Esophagus muscularis mucosa (tissue), 4 donors: ENCODE results near the gene NEK9. TPM values are rescaled to one million over a fixed set of nuclear protein-coding genes. Genes with fewer than 3 reads are reported as not detected.

ENCODE experiments used
- DNase-seq: peaks from one replicate; pipeline ENCODE4 v3.0.0-alpha.2; 2017; ENCODE audit errors: extremely low spot score
- H3K27ac ChIP-seq, 4 donors: fragments of 200-600 bp; sonication (generic); replicated peaks in 1 of 4; 1 replicate in 3 of 4; 2 replicates in 1 of 4; pipeline ENCODE4 v1.5.1; 2016 to 2019; ENCODE audit warnings: mild to moderate bottlenecking in 1 of 4
- H3K27me3 ChIP-seq, 4 donors: fragments of 200-600 bp; sonication (generic); one replicate each; pipeline versions ENCODE4 v1.5.1 to v1.6.0; 2016 to 2019
- H3K36me3 ChIP-seq, 4 donors: fragments of 200-600 bp; sonication (generic); one replicate each; pipeline ENCODE4 v1.5.1; 2016 to 2019
- H3K4me1 ChIP-seq, 4 donors: fragments of 200-600 bp; sonication (generic); one replicate each; pipeline ENCODE4 v1.5.1; 2016 to 2019
- H3K4me3 ChIP-seq, 4 donors: fragments of 200-600 bp; sonication (generic); 1 replicate in 2 of 4; 2 replicates in 2 of 4; pipeline ENCODE4 v1.5.1; 2016 to 2019; ENCODE audit warnings: mild to moderate bottlenecking in 4 of 4, moderate library complexity in 1 of 4
- H3K9me3 ChIP-seq, 4 donors: fragments of 200-600 bp; sonication (generic); 1 replicate in 3 of 4; 2 replicates in 1 of 4; pipeline ENCODE4 v1.5.1; 2016 to 2019
- CTCF ChIP-seq, 3 experiments: fragments of 200-600 bp in 2 of 3; fragments of 450-650 bp in 1 of 3; sonication (generic) in 2 of 3; IDR thresholded peaks; one replicate each; pipeline ENCODE4 v1.5.1; 2017 to 2019; ENCODE audit warnings: antibody characterized with exemption in 3 of 3, mild to moderate bottlenecking in 2 of 3, moderate library complexity in 1 of 3
- EP300 ChIP-seq: sonication (generic); formaldehyde crosslinking; IDR thresholded peaks from one replicate; pipeline ENCODE4 v1.6.1; 2017; ENCODE audit warnings: antibody characterized with exemption
- POLR2A ChIP-seq: fragments of 450-650 bp; IDR thresholded peaks from one replicate; pipeline ENCODE4 v1.6.1; 2017; ENCODE audit warnings: antibody characterized with exemption, moderate library complexity, mild to moderate bottlenecking, low read depth
- POLR2AphosphoS5 ChIP-seq, 2 donors: sonication (generic); formaldehyde crosslinking; IDR thresholded peaks; one replicate each; pipeline ENCODE4 v1.6.1; 2017; ENCODE audit warnings: antibody characterized with exemption in 2 of 2
- WGBS: methylation state at CpG from one replicate; pipeline ENCODE4 v1.1.5; 2018; 5-methylcytosine and 5-hydroxymethylcytosine counted together
- intact Hi-C: fragments of 100-400 bp; cut with DNase I; formaldehyde crosslinking; loops from one replicate; pipeline ENCODE4 v1.15.1; 2023
- total RNA-seq, 4 donors: library from RNA; depleted of rRNA; stranded (reverse); fragments of >200 nt; gene quantifications; one replicate each; pipeline versions ENCODE4 v1.1.0 to v1.2.1, GENCODE V29; 2016

The NEK9 gene
- total RNA-seq, 4 donors from 2014 or later, result 52.3 to 111 (median 79.0) TPM

- no peak for DNase-seq
- Histone ChIP-seq H3K36me3 (peaks cover 0 to 40% (median 22%) of the 10 kb centered on the region in 4 donors), H3K27ac (peak overlapping the region; percentile 74 to 82 (median 82)), H3K9me3 (no peaks in the 10 kb centered on the region), H3K4me3 (no peak overlapping the region), H3K27me3 (no peaks in the 10 kb centered on the region), H3K4me1 (peaks cover 25 to 74% (median 59%) of the 10 kb centered on the region in 4 donors)
- WGBS, result 77% methylated on average over 2 of the region's 2 CpGs
- TF ChIP-seq POLR2AphosphoS5 (IDR thresholded peaks at IDR 0.05) (peak; percentile 9 to 54), EP300 (no peak)
- intact Hi-C loops, result no loop called here
Measured at GRCh38 chr14:75150150-75150549, 23.3 kb upstream of the NEK9 start.

GRCh38 chr14:75147423-75148071, 20.7 kb upstream of the NEK9 start:
- intact Hi-C loops, result no loop called here
- peak; percentile 94 for DNase-seq
- Histone ChIP-seq H3K9me3 (no peaks in the 10 kb centered on the region), H3K27ac (peak overlapping the region; percentile 74 to 82 (median 82)), H3K4me1 (peaks cover 31 to 87% (median 70%) of the 10 kb centered on the region in 4 donors), H3K4me3 (no peak overlapping the region), H3K36me3 (peaks cover 0 to 48% (median 25%) of the 10 kb centered on the region in 4 donors), H3K27me3 (no peaks in the 10 kb centered on the region)
- WGBS, result 66% methylated on average over 13 of the region's 13 CpGs
- TF ChIP-seq CTCF (IDR thresholded peaks at IDR 0.05) (peak in 2 of 3 experiments; percentile 13 to 54), POLR2AphosphoS5 (IDR thresholded peaks at IDR 0.05) (peak; percentile 55 to 62), POLR2A (no peak), EP300 (peak; percentile 25)

- intact Hi-C loops, result no loop called here
- Histone ChIP-seq H3K36me3 (peaks cover 0 to 32% (median 7%) of the 10 kb centered on the region in 4 donors), H3K27ac (peak overlapping the region; percentile 47 to 82 (median 78)), H3K4me3 (no peak overlapping the region), H3K4me1 (peaks cover 31 to 83% (median 70%) of the 10 kb centered on the region in 4 donors), H3K27me3 (no peaks in the 10 kb centered on the region), H3K9me3 (no peaks in the 10 kb centered on the region)
- TF ChIP-seq POLR2AphosphoS5 (IDR thresholded peaks at IDR 0.05), result peak; percentile 4 to 45
- no peak for TF ChIP-seq CTCF (IDR thresholded peaks at IDR 0.05)
- no peak for TF ChIP-seq POLR2A
- peak; percentile 38 for TF ChIP-seq EP300
- WGBS, result 63% methylated on average over 5 of the region's 5 CpGs
- DNase-seq, result no peak
Measured at GRCh38 chr14:75144944-75145343, 18.1 kb upstream of the NEK9 start.

GRCh38 chr14:75143761-75144527, 17.1 kb upstream of the NEK9 start:
- H3K4me1 ChIP-seq, result peaks cover 29 to 84% (median 66%) of the 10 kb centered on the region in 4 donors
- 86% methylated on average over 9 of the region's 9 CpGs for WGBS
- H3K9me3 ChIP-seq, result no peaks in the 10 kb centered on the region
- H3K27ac ChIP-seq, result peak overlapping the region; percentile 37 to 82 (median 78)
- no peak overlapping the region for H3K4me3 ChIP-seq
- no peak for DNase-seq
- peaks cover 0 to 22% (median 4%) of the 10 kb centered on the region in 4 donors for H3K36me3 ChIP-seq
- no peaks in the 10 kb centered on the region for H3K27me3 ChIP-seq
- no peak for TF ChIP-seq CTCF (IDR thresholded peaks at IDR 0.05)
- no peak for TF ChIP-seq EP300
- TF ChIP-seq POLR2A, result no peak
- no peak for TF ChIP-seq POLR2AphosphoS5 (IDR thresholded peaks at IDR 0.05)
- intact Hi-C loops, result no loop called here

- Histone ChIP-seq H3K36me3 (peaks cover 0 to 17% (median 4%) of the 10 kb centered on the region in 4 donors), H3K4me3 (no peak overlapping the region), H3K9me3 (no peaks in the 10 kb centered on the region), H3K4me1 (peaks cover 28 to 84% (median 64%) of the 10 kb centered on the region in 4 donors), H3K27me3 (no peaks in the 10 kb centered on the region), H3K27ac (peak overlapping the region in 3 of 4 donors; percentile 12 to 82 (median 82))
- intact Hi-C loops, result no loop called here
- WGBS, result 44% methylated on average over 1 of the region's 1 CpG
- TF ChIP-seq EP300 (no peak), CTCF (IDR thresholded peaks at IDR 0.05) (no peak), POLR2A (no peak), POLR2AphosphoS5 (IDR thresholded peaks at IDR 0.05) (no peak)
- DNase-seq, result no peak
Measured at GRCh38 chr14:75142494-75142893, 15.6 kb upstream of the NEK9 start.
